Activated naive CD4-positive, alpha-beta T cell (primary cell): Measurements from ENCODE around the gene CTBP1.
"Not testable (repeated sequence)": the region's sequence is repeated elsewhere in the genome, so short reads cannot be mapped to it uniquely, and the experiment has no call there.

Source experiments
- DNase-seq, 4 experiments: peaks; one replicate each; lab custom pipeline; 2025; lab: John Stamatoyannopoulos, UW

Gene CTBP1

GRCh38 chr4:1237981-1238675 is 10.8 kb downstream of the CTBP1 start:
- DNase-seq = no peak

GRCh38 chr4:1237261-1237660 is 11.7 kb downstream of the CTBP1 start:
- DNase-seq = not testable (repeated sequence)

GRCh38 chr4:1236836-1237235 is 12.1 kb downstream of the CTBP1 start:
- not testable (repeated sequence) for DNase-seq

GRCh38 chr4:1236103-1236641 is 12.8 kb downstream of the CTBP1 start:
- DNase-seq = no peak

GRCh38 chr4:1235381-1236102 is 13.4 kb downstream of the CTBP1 start:
- DNase-seq = no peak

GRCh38 chr4:1234811-1235292 is 14.1 kb downstream of the CTBP1 start:
- no peak for DNase-seq

- DNase-seq = no peak
Observed at GRCh38 chr4:1234309-1234695, 14.6 kb downstream of the CTBP1 start.

GRCh38 chr4:1233641-1234308 is 15.2 kb downstream of the CTBP1 start:
- DNase-seq = no peak

GRCh38 chr4:1232661-1233621 is 16.0 kb downstream of the CTBP1 start:
- no peak for DNase-seq

- DNase-seq = no peak
Observed at GRCh38 chr4:1231637-1232360, 17.1 kb downstream of the CTBP1 start.

GRCh38 chr4:1230971-1231636 is 17.8 kb downstream of the CTBP1 start:
- DNase-seq = no peak

GRCh38 chr4:1230316-1230715 is 18.6 kb downstream of the CTBP1 start:
- no peak for DNase-seq

- DNase-seq = no peak
Observed at GRCh38 chr4:1229117-1229849, 19.6 kb downstream of the CTBP1 start.

- DNase-seq = no peak
Observed at GRCh38 chr4:1227816-1228215, 21.1 kb downstream of the CTBP1 start.

GRCh38 chr4:1226598-1226997 is 22.3 kb downstream of the CTBP1 start:
- no peak for DNase-seq

- no peak for DNase-seq
Observed at GRCh38 chr4:1226144-1226481, 22.8 kb downstream of the CTBP1 start.

- no peak for DNase-seq
Observed at GRCh38 chr4:1225272-1226143, 23.4 kb downstream of the CTBP1 start.
